ENCODE measurements around the gene AKR1C3.

GRCh38 chr10:5046410-5046809 lies 47.8 kb upstream of the AKR1C3 start:
- TF ChIP-seq CTCF (IDR thresholded peaks at IDR 0.05): no peak
- no peak for TF ChIP-seq POLR2A (IDR thresholded peaks at IDR 0.05)
